ENCODE measurements around the gene SPTLC1. TPM values are rescaled to one million over a fixed set of nuclear protein-coding genes. Genes with fewer than 3 reads are reported as not detected.

SPTLC1 gene, protein sequence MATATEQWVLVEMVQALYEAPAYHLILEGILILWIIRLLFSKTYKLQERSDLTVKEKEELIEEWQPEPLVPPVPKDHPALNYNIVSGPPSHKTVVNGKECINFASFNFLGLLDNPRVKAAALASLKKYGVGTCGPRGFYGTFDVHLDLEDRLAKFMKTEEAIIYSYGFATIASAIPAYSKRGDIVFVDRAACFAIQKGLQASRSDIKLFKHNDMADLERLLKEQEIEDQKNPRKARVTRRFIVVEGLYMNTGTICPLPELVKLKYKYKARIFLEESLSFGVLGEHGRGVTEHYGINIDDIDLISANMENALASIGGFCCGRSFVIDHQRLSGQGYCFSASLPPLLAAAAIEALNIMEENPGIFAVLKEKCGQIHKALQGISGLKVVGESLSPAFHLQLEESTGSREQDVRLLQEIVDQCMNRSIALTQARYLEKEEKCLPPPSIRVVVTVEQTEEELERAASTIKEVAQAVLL
- 40.8 and 41.0 TPM in 2 replicates for total RNA-seq

DNA sequence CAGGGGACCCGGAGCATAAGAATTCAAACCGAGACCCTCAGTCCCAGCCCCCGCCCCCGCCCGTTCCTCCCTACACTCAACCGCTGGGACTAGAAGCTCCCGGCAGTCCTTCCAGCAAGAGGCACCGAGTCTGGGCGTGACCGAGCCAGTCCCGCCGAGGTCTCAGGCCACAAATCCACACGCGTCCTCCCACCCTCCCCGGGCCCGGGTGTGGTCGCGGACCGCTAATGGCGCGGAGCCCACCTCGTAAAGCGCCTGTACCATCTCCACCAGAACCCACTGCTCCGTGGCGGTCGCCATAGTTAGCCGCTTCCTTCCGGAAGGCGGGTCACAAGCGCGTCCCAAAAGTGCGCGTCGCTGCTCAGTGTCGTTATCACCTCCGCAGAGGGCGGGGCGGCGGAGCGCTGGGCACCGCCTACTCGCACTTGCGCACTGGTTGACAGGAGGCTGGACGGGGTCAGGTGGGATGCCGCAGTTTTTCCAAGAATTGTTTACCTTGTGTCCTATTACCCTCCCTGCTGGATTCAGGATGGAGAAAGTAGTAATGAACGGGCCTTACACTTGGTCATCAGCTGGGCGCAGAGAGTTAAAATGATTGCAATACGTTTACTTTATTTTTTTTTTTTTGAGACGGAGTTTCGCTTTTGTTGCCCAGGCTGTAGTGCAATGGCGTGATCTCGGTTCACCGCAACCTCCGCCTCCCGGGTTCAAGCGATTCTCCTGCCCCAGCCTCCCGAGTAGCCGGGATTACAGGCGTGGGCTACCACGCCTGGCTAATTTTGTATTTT is at the start of gene SPTLC1:
SPTLC1 (minus strand) TSS at position 343 of the 788 bp plus-strand sequence; CDS start at position 300, 43 bp downstream.
- TF ChIP-seq, protein P1, sequence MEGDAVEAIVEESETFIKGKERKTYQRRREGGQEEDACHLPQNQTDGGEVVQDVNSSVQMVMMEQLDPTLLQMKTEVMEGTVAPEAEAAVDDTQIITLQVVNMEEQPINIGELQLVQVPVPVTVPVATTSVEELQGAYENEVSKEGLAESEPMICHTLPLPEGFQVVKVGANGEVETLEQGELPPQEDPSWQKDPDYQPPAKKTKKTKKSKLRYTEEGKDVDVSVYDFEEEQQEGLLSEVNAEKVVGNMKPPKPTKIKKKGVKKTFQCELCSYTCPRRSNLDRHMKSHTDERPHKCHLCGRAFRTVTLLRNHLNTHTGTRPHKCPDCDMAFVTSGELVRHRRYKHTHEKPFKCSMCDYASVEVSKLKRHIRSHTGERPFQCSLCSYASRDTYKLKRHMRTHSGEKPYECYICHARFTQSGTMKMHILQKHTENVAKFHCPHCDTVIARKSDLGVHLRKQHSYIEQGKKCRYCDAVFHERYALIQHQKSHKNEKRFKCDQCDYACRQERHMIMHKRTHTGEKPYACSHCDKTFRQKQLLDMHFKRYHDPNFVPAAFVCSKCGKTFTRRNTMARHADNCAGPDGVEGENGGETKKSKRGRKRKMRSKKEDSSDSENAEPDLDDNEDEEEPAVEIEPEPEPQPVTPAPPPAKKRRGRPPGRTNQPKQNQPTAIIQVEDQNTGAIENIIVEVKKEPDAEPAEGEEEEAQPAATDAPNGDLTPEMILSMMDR (IDR thresholded peaks at IDR 0.05), result no peak
- Mint-ChIP-seq H3K4me1 (peaks cover 24% of the 10 kb centered on the region), H3K9me3 (no peaks in the 10 kb centered on the region), H3K36me3 (ENCODE audit: low read depth) (peaks cover 33% of the 10 kb centered on the region), H3K27me3 (no peaks in the 10 kb centered on the region), H3K4me3 (peak within 1 kb of the TSS; percentile 100), H3K27ac (peak within 1 kb of the TSS; percentile 99)
- DNase-seq, result peak; percentile 93
- POLR2A ChIA-PET, result interaction anchor here (0.6 to 2.8 kb wide), 4 partner anchors 79 to 555 kb away, joined by 5 to 14 read pairs (median 6); partner anchors contain the start of gene IPPK
- peak; percentile 98 for ATAC-seq (ENCODE audit: low read depth)
- CTCF ChIA-PET, result interaction anchor here (2.2 kb wide), 1 partner anchor 24 kb away, joined by 12 read pairs; no protein-coding TSS in a partner anchor
- intact Hi-C loops (cut with micrococcal nuclease), result loop anchor here (1.0 to 10.0 kb wide), 6 partner anchors 178 to 1338 kb away; partner anchors contain the start of genes CENPP, FAM120AOS, IARS1 and IPPK

DNA sequence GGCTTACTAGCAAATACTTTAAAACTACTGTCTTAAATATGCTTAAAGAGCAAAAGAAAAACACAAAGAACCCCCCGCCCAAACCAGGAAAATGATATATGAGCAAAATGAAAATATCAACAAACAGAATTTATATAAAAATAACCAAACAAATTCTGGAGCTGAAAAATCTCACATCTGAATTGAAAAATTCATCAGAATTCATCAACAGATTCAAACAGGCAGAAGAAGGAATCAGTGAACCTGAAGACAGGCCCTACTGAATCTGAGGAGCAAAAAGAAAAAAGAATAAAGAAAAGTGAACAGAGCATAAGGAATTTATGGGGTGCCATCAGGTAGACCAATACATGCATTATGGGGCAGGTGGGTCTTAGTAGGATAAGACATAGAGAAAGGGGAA is 49.8 kb upstream of the SPTLC1 start:
- Mint-ChIP-seq H3K36me3 (ENCODE audit: low read depth) (no peaks in the 10 kb centered on the region), H3K27ac (no peak overlapping the region), H3K9me3 (peaks cover 16% of the 10 kb centered on the region), H3K4me3 (no peak overlapping the region), H3K4me1 (no peaks in the 10 kb centered on the region), H3K27me3 (peaks cover 15% of the 10 kb centered on the region)
- CTCF ChIA-PET, result no interaction called here
- intact Hi-C loops (cut with micrococcal nuclease), result no loop called here
- ATAC-seq (ENCODE audit: low read depth), result no peak
- TF ChIP-seq, protein P1 (IDR thresholded peaks at IDR 0.05), result no peak
- POLR2A ChIA-PET, result no interaction called here
- DNase-seq, result no peak

DNA sequence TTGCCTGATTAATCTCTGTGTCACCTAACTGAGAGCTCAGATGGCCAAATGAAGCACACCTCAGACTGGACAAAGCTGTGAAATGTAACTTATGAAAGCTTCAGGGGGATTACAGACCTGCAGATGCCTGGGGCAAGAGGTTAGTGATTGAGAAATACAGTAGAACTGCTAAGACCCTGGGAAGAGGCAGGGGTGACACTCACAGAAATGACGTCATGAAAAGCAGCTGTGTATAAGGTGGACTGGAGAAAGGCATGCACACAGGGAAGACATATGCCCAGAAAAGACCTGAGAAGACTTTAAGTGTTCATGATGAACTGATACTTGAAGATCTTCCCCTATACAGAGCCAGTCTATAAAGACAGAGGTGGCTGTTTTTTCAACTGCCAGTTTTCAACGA is 49.3 kb upstream of the SPTLC1 start:
- TF ChIP-seq, protein P1 (IDR thresholded peaks at IDR 0.05), result no peak
- H3K27me3 Mint-ChIP-seq, result peaks cover 13% of the 10 kb centered on the region
- H3K9me3 Mint-ChIP-seq, result peaks cover 16% of the 10 kb centered on the region
- ChIA-PET POLR2A (no interaction called here), CTCF (no interaction called here)
- intact Hi-C loops (cut with micrococcal nuclease), result no loop called here
- H3K27ac Mint-ChIP-seq, result no peak overlapping the region
- no peaks in the 10 kb centered on the region for H3K4me1 Mint-ChIP-seq
- ATAC-seq (ENCODE audit: low read depth), result no peak
- no peak overlapping the region for H3K4me3 Mint-ChIP-seq
- H3K36me3 Mint-ChIP-seq (ENCODE audit: low read depth), result no peaks in the 10 kb centered on the region
- no peak for DNase-seq

DNA sequence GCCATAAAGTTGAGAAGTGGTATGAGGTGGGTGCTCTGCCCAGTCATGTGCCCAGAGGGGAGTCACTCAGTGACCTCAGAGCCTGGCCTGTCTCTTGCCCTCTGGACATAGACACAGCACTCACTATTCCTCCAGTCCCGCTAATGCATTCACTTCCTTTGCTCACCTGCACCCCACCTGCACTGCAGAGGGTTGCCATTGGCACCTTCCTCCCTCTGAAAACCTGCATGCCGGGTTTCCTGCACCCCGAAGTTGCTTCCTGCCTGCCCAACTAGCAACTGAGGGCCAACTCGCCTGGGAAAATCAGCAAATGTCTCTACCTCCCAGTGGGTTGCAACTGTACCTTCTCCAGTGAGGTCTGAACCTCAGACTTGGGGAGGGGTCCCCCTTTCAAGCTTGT is 48.1 kb upstream of the SPTLC1 start:
- no peak overlapping the region for H3K27ac Mint-ChIP-seq
- ChIA-PET POLR2A (no interaction called here), CTCF (no interaction called here)
- H3K36me3 Mint-ChIP-seq (ENCODE audit: low read depth), result no peaks in the 10 kb centered on the region
- peaks cover 20% of the 10 kb centered on the region for H3K27me3 Mint-ChIP-seq
- peaks cover 16% of the 10 kb centered on the region for H3K9me3 Mint-ChIP-seq
- intact Hi-C loops (cut with micrococcal nuclease), result no loop called here
- TF ChIP-seq, protein P1 (IDR thresholded peaks at IDR 0.05), result no peak
- no peak overlapping the region for H3K4me3 Mint-ChIP-seq
- ATAC-seq (ENCODE audit: low read depth), result no peak
- H3K4me1 Mint-ChIP-seq, result no peaks in the 10 kb centered on the region
- DNase-seq, result no peak

DNA sequence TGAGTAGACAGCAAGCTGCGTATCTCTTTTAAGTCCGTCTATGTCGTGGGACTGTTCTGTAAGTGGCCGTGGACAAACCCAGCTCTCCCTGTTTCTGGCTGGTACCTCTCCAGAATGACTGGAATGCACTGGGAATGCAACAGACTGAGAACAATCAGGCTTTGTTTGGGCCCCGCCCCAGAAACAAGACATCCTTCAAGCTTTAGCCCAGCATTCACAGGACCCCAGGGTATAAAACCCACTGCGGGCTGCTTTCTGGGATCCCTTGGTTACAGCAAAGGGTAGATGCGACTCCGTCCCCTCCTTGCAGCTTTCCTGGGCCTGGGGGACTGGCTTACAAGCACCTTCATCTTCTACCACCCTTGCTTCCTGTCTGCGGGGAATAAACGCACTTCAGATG is 45.6 kb upstream of the SPTLC1 start:
- CTCF ChIA-PET, result no interaction called here
- H3K36me3 Mint-ChIP-seq (ENCODE audit: low read depth), result no peaks in the 10 kb centered on the region
- intact Hi-C loops (cut with micrococcal nuclease), result no loop called here
- H3K4me1 Mint-ChIP-seq, result no peaks in the 10 kb centered on the region
- POLR2A ChIA-PET, result no interaction called here
- H3K9me3 Mint-ChIP-seq, result peaks cover 16% of the 10 kb centered on the region
- TF ChIP-seq, protein P1 (IDR thresholded peaks at IDR 0.05), result no peak
- peaks cover 25% of the 10 kb centered on the region for H3K27me3 Mint-ChIP-seq
- ATAC-seq (ENCODE audit: low read depth) (no peak), DNase-seq (no peak)
- no peak overlapping the region for H3K27ac Mint-ChIP-seq
- H3K4me3 Mint-ChIP-seq, result no peak overlapping the region
